ENCODE measurements around the gene ST6GALNAC4. TPM values are rescaled to one million over a fixed set of nuclear protein-coding genes. Genes with fewer than 3 reads are reported as not detected.

The ST6GALNAC4 gene
- total RNA-seq, 1 experiment from 2014 or later: 12.8 TPM

GRCh38 chr9:127949827-127950512 is 33.1 kb upstream of the ST6GALNAC4 start:
- H3K4me3 Mint-ChIP-seq (ENCODE audit: low read depth, unreplicated experiment): no peak overlapping the region
- no peaks in the 10 kb centered on the region for H3K9me3 Mint-ChIP-seq (ENCODE audit: low read depth, unreplicated experiment)
- BruUV-seq (replicated peaks): no TSS peak
- H3K36me3 Mint-ChIP-seq (ENCODE audit: insufficient read depth, unreplicated experiment): peaks cover 39% of the 10 kb centered on the region
- H3K27me3 Mint-ChIP-seq (ENCODE audit: unreplicated experiment): no peaks in the 10 kb centered on the region
- H3K27ac Mint-ChIP-seq (ENCODE audit: unreplicated experiment): peak overlapping the region; percentile 85
- DNase-seq: no peak
- intact Hi-C loops (cut with micrococcal nuclease; ENCODE audit: unreplicated experiment): no loop called here
- no peak for TF ChIP-seq CTCF (IDR thresholded peaks at IDR 0.05; ENCODE audit: unreplicated experiment)
- H3K4me1 Mint-ChIP-seq (ENCODE audit: low read depth, unreplicated experiment): peaks cover 41% of the 10 kb centered on the region
- CTCF ChIA-PET: interaction anchor here (0.7 to 1.4 kb wide), 2 partner anchors 85 to 101 kb away, joined by 3 read pairs; no protein-coding TSS in a partner anchor

- TF ChIP-seq CTCF (IDR thresholded peaks at IDR 0.05; ENCODE audit: unreplicated experiment): no peak
- Mint-ChIP-seq H3K9me3 (ENCODE audit: low read depth, unreplicated experiment) (no peaks in the 10 kb centered on the region), H3K4me1 (ENCODE audit: low read depth, unreplicated experiment) (peaks cover 32% of the 10 kb centered on the region), H3K27me3 (ENCODE audit: unreplicated experiment) (no peaks in the 10 kb centered on the region), H3K4me3 (ENCODE audit: low read depth, unreplicated experiment) (no peak overlapping the region), H3K27ac (ENCODE audit: unreplicated experiment) (peak overlapping the region; percentile 29), H3K36me3 (ENCODE audit: insufficient read depth, unreplicated experiment) (peaks cover 52% of the 10 kb centered on the region)
- DNase-seq: no peak
- intact Hi-C loops (cut with micrococcal nuclease; ENCODE audit: unreplicated experiment): no loop called here
- no TSS peak for BruUV-seq (replicated peaks)
- CTCF ChIA-PET: no interaction called here
Measured at GRCh38 chr9:127947841-127948710, 31.2 kb upstream of the ST6GALNAC4 start.

- intact Hi-C loops (cut with micrococcal nuclease; ENCODE audit: unreplicated experiment): no loop called here
- CTCF ChIA-PET: no interaction called here
- H3K36me3 Mint-ChIP-seq (ENCODE audit: insufficient read depth, unreplicated experiment): peaks cover 66% of the 10 kb centered on the region
- peaks cover 33% of the 10 kb centered on the region for H3K4me1 Mint-ChIP-seq (ENCODE audit: low read depth, unreplicated experiment)
- no peaks in the 10 kb centered on the region for H3K27me3 Mint-ChIP-seq (ENCODE audit: unreplicated experiment)
- no peaks in the 10 kb centered on the region for H3K9me3 Mint-ChIP-seq (ENCODE audit: low read depth, unreplicated experiment)
- H3K27ac Mint-ChIP-seq (ENCODE audit: unreplicated experiment): no peak overlapping the region
- TF ChIP-seq CTCF (IDR thresholded peaks at IDR 0.05; ENCODE audit: unreplicated experiment): no peak
- no peak overlapping the region for H3K4me3 Mint-ChIP-seq (ENCODE audit: low read depth, unreplicated experiment)
- BruUV-seq (replicated peaks): no TSS peak
- DNase-seq: no peak
Measured at GRCh38 chr9:127946728-127947127, 29.9 kb upstream of the ST6GALNAC4 start.

- Mint-ChIP-seq H3K9me3 (ENCODE audit: low read depth, unreplicated experiment) (no peaks in the 10 kb centered on the region), H3K4me1 (ENCODE audit: low read depth, unreplicated experiment) (peaks cover 30% of the 10 kb centered on the region), H3K27me3 (ENCODE audit: unreplicated experiment) (no peaks in the 10 kb centered on the region), H3K27ac (ENCODE audit: unreplicated experiment) (no peak overlapping the region), H3K36me3 (ENCODE audit: insufficient read depth, unreplicated experiment) (peaks cover 66% of the 10 kb centered on the region), H3K4me3 (ENCODE audit: low read depth, unreplicated experiment) (no peak overlapping the region)
- no TSS peak for BruUV-seq (replicated peaks)
- intact Hi-C loops (cut with micrococcal nuclease; ENCODE audit: unreplicated experiment): no loop called here
- no peak for TF ChIP-seq CTCF (IDR thresholded peaks at IDR 0.05; ENCODE audit: unreplicated experiment)
- DNase-seq: no peak
- CTCF ChIA-PET: no interaction called here
Measured at GRCh38 chr9:127945942-127946341, 29.1 kb upstream of the ST6GALNAC4 start.

Measured in Calu3 (cell line).